Cardiac muscle cell (in vitro differentiated cells and primary cell): Measurements from ENCODE around the gene PCDHGB4. TPM values are rescaled to one million over a fixed set of nuclear protein-coding genes. Genes with fewer than 3 reads are reported as not detected.
"Not testable (repeated sequence)": the region's sequence is repeated elsewhere in the genome, so short reads cannot be mapped to it uniquely, and the experiment has no call there.

ENCODE experiments used
- DNase-seq, 2 donors: peaks; one replicate each; pipeline versions ENCODE4 v3.0.0 to v3.0.0-alpha.2; 2010 to 2017; ENCODE audit warnings: low read depth in 1 of 2, low spot score in 1 of 2
- H3K27ac ChIP-seq: fragments of 200-600 bp; sonication (generic); 2 replicates; pipeline ENCODE4 v1.5.1; 2016
- H3K27me3 ChIP-seq: fragments of 200-600 bp; sonication (generic); 2 replicates; pipeline ENCODE4 v1.6.0; 2016; ENCODE audit warnings: control low read depth
- H3K36me3 ChIP-seq: fragments of 200-600 bp; sonication (generic); 2 replicates; pipeline ENCODE4 v1.5.1; 2016; ENCODE audit warnings: control low read depth
- H3K4me1 ChIP-seq: fragments of 200-600 bp; sonication (generic); 2 replicates; pipeline ENCODE4 v1.8.1; 2017; ENCODE audit warnings: low read depth, mild to moderate bottlenecking, mixed run types
- H3K4me3 ChIP-seq: fragments of 200-600 bp; sonication (generic); 2 replicates; pipeline ENCODE4 v1.5.1; 2016; ENCODE audit warnings: mild to moderate bottlenecking
- H3K9me3 ChIP-seq: fragments of 200-600 bp; sonication (generic); 2 replicates; pipeline ENCODE4 v1.5.1; 2017; ENCODE audit warnings: low read depth, mild to moderate bottlenecking, control low read depth
- polyA plus RNA-seq: library from polyadenylated mRNA; unstranded; fragments of >200 nt; fragmentation: Nextera tagmentation; extraction: Ambion mirVana; gene quantifications from 2 replicates; pipeline ENCODE4 v1.2.1, GENCODE V29; 2016
- total RNA-seq: library from RNA; depleted of rRNA; stranded (reverse); fragments of >200 nt; gene quantifications from 2 replicates; pipeline ENCODE4 v1.2.3, GENCODE V29; 2016
- TF ChIP-seq, protein P1 (sequence below): IDR thresholded peaks from 2 replicates; pipeline ENCODE4 v1.5.1; 2012; ENCODE audit warnings: low read depth, mild to moderate bottlenecking, low read length

The PCDHGB4 gene
- total and polyA plus RNA-seq, 2 experiments from 2014 or later, result 12.5 to 17.4 TPM

DNA sequence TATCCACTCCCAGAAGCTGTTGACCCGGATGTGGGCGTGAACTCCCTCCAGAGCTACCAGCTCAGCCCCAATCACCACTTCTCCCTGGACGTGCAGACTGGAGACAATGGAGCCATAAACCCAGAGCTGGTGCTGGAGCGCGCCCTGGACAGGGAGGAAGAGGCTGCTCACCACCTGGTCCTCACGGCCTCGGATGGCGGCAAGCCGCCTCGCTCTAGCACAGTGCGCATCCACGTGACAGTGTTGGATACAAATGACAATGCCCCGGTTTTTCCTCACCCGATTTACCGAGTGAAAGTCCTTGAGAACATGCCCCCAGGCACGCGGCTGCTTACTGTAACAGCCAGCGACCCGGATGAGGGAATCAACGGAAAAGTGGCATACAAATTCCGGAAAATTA, 5.8 kb downstream of the PCDHGB4 start:
- peaks cover 7% of the 10 kb centered on the region for H3K9me3 ChIP-seq
- H3K27me3 ChIP-seq, result no peaks in the 10 kb centered on the region
- DNase-seq, result no peak
- H3K4me3 ChIP-seq, result no peak overlapping the region
- no peaks in the 10 kb centered on the region for H3K4me1 ChIP-seq
- H3K36me3 ChIP-seq, result no peaks in the 10 kb centered on the region
- no peak overlapping the region for H3K27ac ChIP-seq
- TF ChIP-seq, protein P1, sequence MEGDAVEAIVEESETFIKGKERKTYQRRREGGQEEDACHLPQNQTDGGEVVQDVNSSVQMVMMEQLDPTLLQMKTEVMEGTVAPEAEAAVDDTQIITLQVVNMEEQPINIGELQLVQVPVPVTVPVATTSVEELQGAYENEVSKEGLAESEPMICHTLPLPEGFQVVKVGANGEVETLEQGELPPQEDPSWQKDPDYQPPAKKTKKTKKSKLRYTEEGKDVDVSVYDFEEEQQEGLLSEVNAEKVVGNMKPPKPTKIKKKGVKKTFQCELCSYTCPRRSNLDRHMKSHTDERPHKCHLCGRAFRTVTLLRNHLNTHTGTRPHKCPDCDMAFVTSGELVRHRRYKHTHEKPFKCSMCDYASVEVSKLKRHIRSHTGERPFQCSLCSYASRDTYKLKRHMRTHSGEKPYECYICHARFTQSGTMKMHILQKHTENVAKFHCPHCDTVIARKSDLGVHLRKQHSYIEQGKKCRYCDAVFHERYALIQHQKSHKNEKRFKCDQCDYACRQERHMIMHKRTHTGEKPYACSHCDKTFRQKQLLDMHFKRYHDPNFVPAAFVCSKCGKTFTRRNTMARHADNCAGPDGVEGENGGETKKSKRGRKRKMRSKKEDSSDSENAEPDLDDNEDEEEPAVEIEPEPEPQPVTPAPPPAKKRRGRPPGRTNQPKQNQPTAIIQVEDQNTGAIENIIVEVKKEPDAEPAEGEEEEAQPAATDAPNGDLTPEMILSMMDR, result no peak

DNA sequence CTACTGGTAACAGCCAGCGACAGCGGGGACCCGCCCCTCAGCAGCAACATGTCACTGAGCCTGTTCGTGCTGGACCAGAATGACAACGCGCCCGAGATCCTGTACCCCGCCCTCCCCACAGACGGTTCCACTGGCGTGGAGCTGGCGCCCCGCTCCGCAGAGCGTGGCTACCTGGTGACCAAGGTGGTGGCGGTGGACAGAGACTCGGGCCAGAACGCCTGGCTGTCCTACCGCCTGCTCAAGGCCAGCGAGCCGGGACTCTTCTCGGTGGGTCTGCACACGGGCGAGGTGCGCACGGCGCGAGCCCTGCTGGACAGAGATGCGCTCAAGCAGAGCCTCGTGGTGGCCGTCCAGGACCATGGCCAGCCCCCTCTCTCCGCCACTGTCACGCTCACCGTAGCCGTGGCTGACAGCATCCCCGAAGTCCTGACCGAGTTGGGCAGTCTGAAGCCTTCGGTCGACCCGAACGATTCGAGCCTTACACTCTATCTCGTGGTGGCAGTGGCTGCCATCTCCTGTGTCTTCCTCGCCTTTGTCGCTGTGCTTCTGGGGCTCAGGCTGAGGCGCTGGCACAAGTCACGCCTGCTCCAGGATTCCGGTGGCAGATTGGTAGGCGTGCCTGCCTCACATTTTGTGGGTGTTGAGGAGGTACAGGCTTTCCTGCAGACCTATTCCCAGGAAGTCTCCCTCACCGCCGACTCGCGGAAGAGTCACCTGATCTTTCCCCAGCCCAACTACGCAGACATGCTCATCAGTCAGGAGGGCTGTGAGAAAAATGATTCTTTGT, 7.1 kb downstream of the PCDHGB4 start:
- H3K9me3 ChIP-seq, H3K4me1 ChIP-seq, DNase-seq, H3K27ac ChIP-seq, H3K27me3 ChIP-seq, H3K4me3 ChIP-seq, H3K36me3 ChIP-seq: not testable (repeated sequence)

GRCh38 chr5:141397756-141398551, 10.5 kb downstream of the PCDHGB4 start, which contains the start of gene PCDHGB5:
TSS of gene PCDHGB5 (plus strand) at chr5:141397947. CDS start at chr5:141398128, 181 bp downstream.
- not testable (repeated sequence) for H3K9me3 ChIP-seq, H3K36me3 ChIP-seq

GRCh38 chr5:141398608-141399007, 11.1 kb downstream of the PCDHGB4 start:
- H3K27ac ChIP-seq, result no peak overlapping the region
- H3K9me3 ChIP-seq, result no peaks in the 10 kb centered on the region
- TF ChIP-seq, protein P1, result no peak
- H3K4me1 ChIP-seq, result no peaks in the 10 kb centered on the region
- no peak overlapping the region for H3K4me3 ChIP-seq
- H3K27me3 ChIP-seq, result no peaks in the 10 kb centered on the region
- DNase-seq, result no peak
- H3K36me3 ChIP-seq, result no peaks in the 10 kb centered on the region

More at GRCh38 chr5:141397756-141398551, 10.5 kb downstream of the PCDHGB4 start, which contains the start of gene PCDHGB5:
- H3K4me3 ChIP-seq, H3K4me1 ChIP-seq, H3K27me3 ChIP-seq, H3K27ac ChIP-seq: not testable (repeated sequence)
- TF ChIP-seq, protein P1, result peak; percentile 58
- DNase-seq, result peak in 1 of 2 donors; percentile 60

DNA sequence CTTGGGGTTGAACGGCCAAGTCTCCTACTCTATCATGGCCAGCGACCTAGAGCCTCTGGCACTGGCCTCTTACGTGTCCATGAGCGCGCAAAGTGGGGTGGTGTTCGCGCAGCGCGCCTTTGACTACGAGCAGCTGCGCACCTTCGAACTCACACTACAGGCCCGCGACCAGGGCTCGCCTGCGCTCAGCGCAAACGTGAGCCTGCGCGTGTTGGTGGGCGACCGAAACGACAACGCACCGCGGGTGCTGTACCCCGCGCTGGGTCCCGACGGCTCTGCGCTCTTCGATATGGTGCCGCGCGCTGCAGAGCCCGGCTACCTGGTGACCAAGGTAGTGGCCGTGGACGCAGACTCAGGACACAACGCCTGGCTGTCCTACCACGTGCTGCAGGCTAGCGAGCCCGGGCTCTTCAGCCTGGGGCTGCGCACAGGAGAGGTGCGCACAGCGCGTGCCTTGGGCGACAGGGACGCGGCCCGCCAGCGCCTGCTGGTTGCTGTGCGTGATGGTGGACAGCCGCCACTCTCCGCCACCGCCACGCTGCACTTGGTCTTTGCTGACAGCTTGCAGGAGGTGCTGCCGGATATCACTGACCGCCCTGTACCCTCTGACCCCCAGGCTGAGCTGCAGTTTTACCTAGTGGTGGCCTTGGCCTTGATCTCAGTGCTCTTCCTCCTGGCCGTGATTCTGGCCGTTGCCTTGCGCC, 12.2 kb downstream of the PCDHGB4 start:
- no peaks in the 10 kb centered on the region for H3K27me3 ChIP-seq
- DNase-seq, result no peak
- no peaks in the 10 kb centered on the region for H3K4me1 ChIP-seq
- H3K4me3 ChIP-seq, result no peak overlapping the region
- H3K27ac ChIP-seq, result no peak overlapping the region
- H3K9me3 ChIP-seq, result no peaks in the 10 kb centered on the region
- no peaks in the 10 kb centered on the region for H3K36me3 ChIP-seq
- TF ChIP-seq, protein P1, result no peak
